ENCODE data around the gene GABRG3. TPM values are rescaled to one million over a fixed set of nuclear protein-coding genes. Genes with fewer than 3 reads are reported as not detected.

GABRG3 gene
- total and polyA plus RNA-seq, 10 of the 15 experiments (the other 5 are each of a cell fraction or from before 2014, with no cell fraction given): 0.15 TPM; not detected in 9

DNA sequence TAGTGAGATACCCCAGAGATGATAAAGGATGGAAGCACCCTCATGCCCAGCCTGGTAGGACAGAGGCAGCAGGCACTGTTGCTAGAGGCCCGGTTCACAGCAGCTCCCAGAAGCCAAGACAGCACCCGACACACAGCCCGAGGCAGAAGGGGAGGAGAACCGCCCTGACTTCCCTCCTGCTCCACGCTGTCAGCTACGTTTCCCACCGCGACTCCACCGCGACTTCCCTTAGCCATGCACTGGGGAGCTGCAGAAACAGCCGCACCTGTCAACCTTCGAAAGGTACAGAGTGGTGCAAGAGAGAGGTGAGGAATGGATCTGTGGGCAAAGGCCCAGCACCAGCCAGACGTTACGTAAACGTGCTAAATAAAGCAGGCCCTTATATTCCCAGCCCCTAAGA lies 529.2 kb downstream of the GABRG3 start:
- ChIA-PET POLR2A (no interaction called here), RAD21 (ENCODE audit: unreplicated experiment) (no interaction called here), SMC1A (ENCODE audit: uncharacterized antibody, unreplicated experiment) (no interaction called here), CTCF (no interaction called here)
- FAIRE-seq (no peak), DNase-seq (ENCODE audit: low read depth, low spot score) (no peak), ATAC-seq (no peak)
- 64% methylated on average over 13 of the region's 15 CpGs for WGBS (ENCODE audit: insufficient coverage, insufficient replicate concordance, low lambda C conversion rate, missing lambda C conversion rate)
- no peaks in the 10 kb centered on the region for H3K36me3 ChIP-seq (ENCODE audit: control insufficient read depth in 2 of 2, insufficient read depth in 2 of 2, low read length in 1 of 2)
- H3K9ac ChIP-seq (ENCODE audit: control insufficient read depth, insufficient read depth, low read length): no peak overlapping the region
- BruUV-seq (replicated peaks): no TSS peak
- H3K4me3 ChIP-seq: no peak overlapping the region
- no peaks in the 10 kb centered on the region; the same call in 2 of the 3 replicates for H3K9me3 ChIP-seq (replicated peaks; ENCODE audit: control insufficient read depth, insufficient read depth, low read length)
- in situ Hi-C loops (cut with MboI): no loop called here
- H3K4me2 ChIP-seq (ENCODE audit: control insufficient read depth, insufficient read depth): no peak overlapping the region
- no peaks in the 10 kb centered on the region for H3K79me2 ChIP-seq (ENCODE audit: control insufficient read depth, insufficient read depth, low read length)
- no peaks in the 10 kb centered on the region for H3K27me3 ChIP-seq (replicated peaks in 1 of 2; ENCODE audit: control insufficient read depth in 2 of 2, insufficient read depth in 2 of 2, low read length in 1 of 2)
- H3K27ac ChIP-seq (ENCODE audit: control insufficient read depth, insufficient read depth): no peak overlapping the region
- no peaks in the 10 kb centered on the region for H3K4me1 ChIP-seq (ENCODE audit: control insufficient read depth, insufficient read depth, low read length)
- no peaks in the 10 kb centered on the region for H4K20me1 ChIP-seq (ENCODE audit: control insufficient read depth, insufficient read depth)
- no peak overlapping the region for H2AFZ ChIP-seq (ENCODE audit: control insufficient read depth, low read depth, low read length)
- intact Hi-C loops (cut with micrococcal nuclease; ENCODE audit: unreplicated experiment): no loop called here
- TF ChIP-seq, protein P1, sequence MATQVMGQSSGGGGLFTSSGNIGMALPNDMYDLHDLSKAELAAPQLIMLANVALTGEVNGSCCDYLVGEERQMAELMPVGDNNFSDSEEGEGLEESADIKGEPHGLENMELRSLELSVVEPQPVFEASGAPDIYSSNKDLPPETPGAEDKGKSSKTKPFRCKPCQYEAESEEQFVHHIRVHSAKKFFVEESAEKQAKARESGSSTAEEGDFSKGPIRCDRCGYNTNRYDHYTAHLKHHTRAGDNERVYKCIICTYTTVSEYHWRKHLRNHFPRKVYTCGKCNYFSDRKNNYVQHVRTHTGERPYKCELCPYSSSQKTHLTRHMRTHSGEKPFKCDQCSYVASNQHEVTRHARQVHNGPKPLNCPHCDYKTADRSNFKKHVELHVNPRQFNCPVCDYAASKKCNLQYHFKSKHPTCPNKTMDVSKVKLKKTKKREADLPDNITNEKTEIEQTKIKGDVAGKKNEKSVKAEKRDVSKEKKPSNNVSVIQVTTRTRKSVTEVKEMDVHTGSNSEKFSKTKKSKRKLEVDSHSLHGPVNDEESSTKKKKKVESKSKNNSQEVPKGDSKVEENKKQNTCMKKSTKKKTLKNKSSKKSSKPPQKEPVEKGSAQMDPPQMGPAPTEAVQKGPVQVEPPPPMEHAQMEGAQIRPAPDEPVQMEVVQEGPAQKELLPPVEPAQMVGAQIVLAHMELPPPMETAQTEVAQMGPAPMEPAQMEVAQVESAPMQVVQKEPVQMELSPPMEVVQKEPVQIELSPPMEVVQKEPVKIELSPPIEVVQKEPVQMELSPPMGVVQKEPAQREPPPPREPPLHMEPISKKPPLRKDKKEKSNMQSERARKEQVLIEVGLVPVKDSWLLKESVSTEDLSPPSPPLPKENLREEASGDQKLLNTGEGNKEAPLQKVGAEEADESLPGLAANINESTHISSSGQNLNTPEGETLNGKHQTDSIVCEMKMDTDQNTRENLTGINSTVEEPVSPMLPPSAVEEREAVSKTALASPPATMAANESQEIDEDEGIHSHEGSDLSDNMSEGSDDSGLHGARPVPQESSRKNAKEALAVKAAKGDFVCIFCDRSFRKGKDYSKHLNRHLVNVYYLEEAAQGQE (IDR thresholded peaks at IDR 0.05; ENCODE audit: low read depth, low read length): no peak
- TF ChIP-seq, protein P2, sequence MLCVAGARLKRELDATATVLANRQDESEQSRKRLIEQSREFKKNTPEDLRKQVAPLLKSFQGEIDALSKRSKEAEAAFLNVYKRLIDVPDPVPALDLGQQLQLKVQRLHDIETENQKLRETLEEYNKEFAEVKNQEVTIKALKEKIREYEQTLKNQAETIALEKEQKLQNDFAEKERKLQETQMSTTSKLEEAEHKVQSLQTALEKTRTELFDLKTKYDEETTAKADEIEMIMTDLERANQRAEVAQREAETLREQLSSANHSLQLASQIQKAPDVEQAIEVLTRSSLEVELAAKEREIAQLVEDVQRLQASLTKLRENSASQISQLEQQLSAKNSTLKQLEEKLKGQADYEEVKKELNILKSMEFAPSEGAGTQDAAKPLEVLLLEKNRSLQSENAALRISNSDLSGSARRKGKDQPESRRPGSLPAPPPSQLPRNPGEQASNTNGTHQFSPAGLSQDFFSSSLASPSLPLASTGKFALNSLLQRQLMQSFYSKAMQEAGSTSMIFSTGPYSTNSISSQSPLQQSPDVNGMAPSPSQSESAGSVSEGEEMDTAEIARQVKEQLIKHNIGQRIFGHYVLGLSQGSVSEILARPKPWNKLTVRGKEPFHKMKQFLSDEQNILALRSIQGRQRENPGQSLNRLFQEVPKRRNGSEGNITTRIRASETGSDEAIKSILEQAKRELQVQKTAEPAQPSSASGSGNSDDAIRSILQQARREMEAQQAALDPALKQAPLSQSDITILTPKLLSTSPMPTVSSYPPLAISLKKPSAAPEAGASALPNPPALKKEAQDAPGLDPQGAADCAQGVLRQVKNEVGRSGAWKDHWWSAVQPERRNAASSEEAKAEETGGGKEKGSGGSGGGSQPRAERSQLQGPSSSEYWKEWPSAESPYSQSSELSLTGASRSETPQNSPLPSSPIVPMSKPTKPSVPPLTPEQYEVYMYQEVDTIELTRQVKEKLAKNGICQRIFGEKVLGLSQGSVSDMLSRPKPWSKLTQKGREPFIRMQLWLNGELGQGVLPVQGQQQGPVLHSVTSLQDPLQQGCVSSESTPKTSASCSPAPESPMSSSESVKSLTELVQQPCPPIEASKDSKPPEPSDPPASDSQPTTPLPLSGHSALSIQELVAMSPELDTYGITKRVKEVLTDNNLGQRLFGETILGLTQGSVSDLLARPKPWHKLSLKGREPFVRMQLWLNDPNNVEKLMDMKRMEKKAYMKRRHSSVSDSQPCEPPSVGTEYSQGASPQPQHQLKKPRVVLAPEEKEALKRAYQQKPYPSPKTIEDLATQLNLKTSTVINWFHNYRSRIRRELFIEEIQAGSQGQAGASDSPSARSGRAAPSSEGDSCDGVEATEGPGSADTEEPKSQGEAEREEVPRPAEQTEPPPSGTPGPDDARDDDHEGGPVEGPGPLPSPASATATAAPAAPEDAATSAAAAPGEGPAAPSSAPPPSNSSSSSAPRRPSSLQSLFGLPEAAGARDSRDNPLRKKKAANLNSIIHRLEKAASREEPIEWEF (IDR thresholded peaks at IDR 0.05; ENCODE audit: insufficient replicate concordance, low read depth, low read length): no peak
- TF ChIP-seq CREB1 (IDR thresholded peaks at IDR 0.05; ENCODE audit: low read depth) (no peak), SUZ12 (IDR thresholded peaks at IDR 0.05; ENCODE audit: unreplicated experiment) (no peak), TCF7 (IDR thresholded peaks at IDR 0.05; ENCODE audit: borderline replicate concordance) (no peak), HDAC2 (IDR thresholded peaks at IDR 0.05) (no peak)
- TF ChIP-seq, protein P3, sequence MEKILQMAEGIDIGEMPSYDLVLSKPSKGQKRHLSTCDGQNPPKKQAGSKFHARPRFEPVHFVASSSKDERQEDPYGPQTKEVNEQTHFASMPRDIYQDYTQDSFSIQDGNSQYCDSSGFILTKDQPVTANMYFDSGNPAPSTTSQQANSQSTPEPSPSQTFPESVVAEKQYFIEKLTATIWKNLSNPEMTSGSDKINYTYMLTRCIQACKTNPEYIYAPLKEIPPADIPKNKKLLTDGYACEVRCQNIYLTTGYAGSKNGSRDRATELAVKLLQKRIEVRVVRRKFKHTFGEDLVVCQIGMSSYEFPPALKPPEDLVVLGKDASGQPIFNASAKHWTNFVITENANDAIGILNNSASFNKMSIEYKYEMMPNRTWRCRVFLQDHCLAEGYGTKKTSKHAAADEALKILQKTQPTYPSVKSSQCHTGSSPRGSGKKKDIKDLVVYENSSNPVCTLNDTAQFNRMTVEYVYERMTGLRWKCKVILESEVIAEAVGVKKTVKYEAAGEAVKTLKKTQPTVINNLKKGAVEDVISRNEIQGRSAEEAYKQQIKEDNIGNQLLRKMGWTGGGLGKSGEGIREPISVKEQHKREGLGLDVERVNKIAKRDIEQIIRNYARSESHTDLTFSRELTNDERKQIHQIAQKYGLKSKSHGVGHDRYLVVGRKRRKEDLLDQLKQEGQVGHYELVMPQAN (conservative IDR thresholded peaks at IDR 0.05): no peak
- TF ChIP-seq, protein P4, sequence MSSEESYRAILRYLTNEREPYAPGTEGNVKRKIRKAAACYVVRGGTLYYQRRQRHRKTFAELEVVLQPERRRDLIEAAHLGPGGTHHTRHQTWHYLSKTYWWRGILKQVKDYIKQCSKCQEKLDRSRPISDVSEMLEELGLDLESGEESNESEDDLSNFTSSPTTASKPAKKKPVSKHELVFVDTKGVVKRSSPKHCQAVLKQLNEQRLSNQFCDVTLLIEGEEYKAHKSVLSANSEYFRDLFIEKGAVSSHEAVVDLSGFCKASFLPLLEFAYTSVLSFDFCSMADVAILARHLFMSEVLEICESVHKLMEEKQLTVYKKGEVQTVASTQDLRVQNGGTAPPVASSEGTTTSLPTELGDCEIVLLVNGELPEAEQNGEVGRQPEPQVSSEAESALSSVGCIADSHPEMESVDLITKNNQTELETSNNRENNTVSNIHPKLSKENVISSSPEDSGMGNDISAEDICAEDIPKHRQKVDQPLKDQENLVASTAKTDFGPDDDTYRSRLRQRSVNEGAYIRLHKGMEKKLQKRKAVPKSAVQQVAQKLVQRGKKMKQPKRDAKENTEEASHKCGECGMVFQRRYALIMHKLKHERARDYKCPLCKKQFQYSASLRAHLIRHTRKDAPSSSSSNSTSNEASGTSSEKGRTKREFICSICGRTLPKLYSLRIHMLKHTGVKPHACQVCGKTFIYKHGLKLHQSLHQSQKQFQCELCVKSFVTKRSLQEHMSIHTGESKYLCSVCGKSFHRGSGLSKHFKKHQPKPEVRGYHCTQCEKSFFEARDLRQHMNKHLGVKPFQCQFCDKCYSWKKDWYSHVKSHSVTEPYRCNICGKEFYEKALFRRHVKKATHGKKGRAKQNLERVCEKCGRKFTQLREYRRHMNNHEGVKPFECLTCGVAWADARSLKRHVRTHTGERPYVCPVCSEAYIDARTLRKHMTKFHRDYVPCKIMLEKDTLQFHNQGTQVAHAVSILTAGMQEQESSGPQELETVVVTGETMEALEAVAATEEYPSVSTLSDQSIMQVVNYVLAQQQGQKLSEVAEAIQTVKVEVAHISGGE (CRISPR knock-in tag; IDR thresholded peaks at IDR 0.05): no peak
- TF ChIP-seq, protein P5, sequence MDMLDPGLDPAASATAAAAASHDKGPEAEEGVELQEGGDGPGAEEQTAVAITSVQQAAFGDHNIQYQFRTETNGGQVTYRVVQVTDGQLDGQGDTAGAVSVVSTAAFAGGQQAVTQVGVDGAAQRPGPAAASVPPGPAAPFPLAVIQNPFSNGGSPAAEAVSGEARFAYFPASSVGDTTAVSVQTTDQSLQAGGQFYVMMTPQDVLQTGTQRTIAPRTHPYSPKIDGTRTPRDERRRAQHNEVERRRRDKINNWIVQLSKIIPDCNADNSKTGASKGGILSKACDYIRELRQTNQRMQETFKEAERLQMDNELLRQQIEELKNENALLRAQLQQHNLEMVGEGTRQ (IDR thresholded peaks at IDR 0.05; ENCODE audit: borderline replicate concordance, low read depth, low read length): no peak
